Hepatic stellate cell (primary cell): ENCODE results near the gene KCNJ16.
A peak's percentile ranks its signal among the peaks of the same experiment; 100 is the strongest.

ENCODE experiments used
- DNase-seq: peaks from one replicate; pipeline ENCODE4 v3.0.0; 2011; ENCODE audit warnings: low spot score

The KCNJ16 gene

GRCh38 chr17:70070305-70071027, 4.6 kb upstream of the KCNJ16 start:
- no peak for DNase-seq

GRCh38 chr17:70071127-70071526, 3.9 kb upstream of the KCNJ16 start:
- no peak for DNase-seq

GRCh38 chr17:70071620-70072019, 3.4 kb upstream of the KCNJ16 start:
- no peak for DNase-seq

- DNase-seq, result no peak
Observed at GRCh38 chr17:70072546-70073309, 2.3 kb upstream of the KCNJ16 start.

GRCh38 chr17:70073310-70073709, 1.7 kb upstream of the KCNJ16 start:
- DNase-seq, result no peak

GRCh38 chr17:70073799-70074198, 1.2 kb upstream of the KCNJ16 start:
- no peak for DNase-seq

- no peak for DNase-seq
Observed at GRCh38 chr17:70074236-70074830, 692 bp upstream of the KCNJ16 start.

GRCh38 chr17:70076189-70076588, 1.2 kb downstream of the KCNJ16 start:
- no peak for DNase-seq

GRCh38 chr17:70076831-70077230, 1.8 kb downstream of the KCNJ16 start:
- DNase-seq, result no peak

- no peak for DNase-seq
Observed at GRCh38 chr17:70078549-70078948, 3.5 kb downstream of the KCNJ16 start.

GRCh38 chr17:70078994-70079531, 4.0 kb downstream of the KCNJ16 start:
- no peak for DNase-seq

GRCh38 chr17:70080541-70081347, 5.7 kb downstream of the KCNJ16 start:
- DNase-seq, result no peak

GRCh38 chr17:70081885-70082284, 6.9 kb downstream of the KCNJ16 start:
- DNase-seq, result no peak

GRCh38 chr17:70084476-70084875, 9.5 kb downstream of the KCNJ16 start:
- peak; percentile 10 for DNase-seq

- DNase-seq, result no peak
Observed at GRCh38 chr17:70086516-70086915, 11.5 kb downstream of the KCNJ16 start.

GRCh38 chr17:70089513-70090148, 14.6 kb downstream of the KCNJ16 start:
- DNase-seq, result no peak

GRCh38 chr17:70091005-70091568, 16.1 kb downstream of the KCNJ16 start:
- DNase-seq, result no peak

- no peak for DNase-seq
Observed at GRCh38 chr17:70091696-70092095, 16.7 kb downstream of the KCNJ16 start.

GRCh38 chr17:70093163-70093562, 18.1 kb downstream of the KCNJ16 start:
- no peak for DNase-seq

- no peak for DNase-seq
Observed at GRCh38 chr17:70095455-70095854, 20.4 kb downstream of the KCNJ16 start.

- DNase-seq, result no peak
Observed at GRCh38 chr17:70096861-70097260, 21.8 kb downstream of the KCNJ16 start.
